ENCODE measurements around the gene SLC25A25.

SLC25A25 gene

DNA sequence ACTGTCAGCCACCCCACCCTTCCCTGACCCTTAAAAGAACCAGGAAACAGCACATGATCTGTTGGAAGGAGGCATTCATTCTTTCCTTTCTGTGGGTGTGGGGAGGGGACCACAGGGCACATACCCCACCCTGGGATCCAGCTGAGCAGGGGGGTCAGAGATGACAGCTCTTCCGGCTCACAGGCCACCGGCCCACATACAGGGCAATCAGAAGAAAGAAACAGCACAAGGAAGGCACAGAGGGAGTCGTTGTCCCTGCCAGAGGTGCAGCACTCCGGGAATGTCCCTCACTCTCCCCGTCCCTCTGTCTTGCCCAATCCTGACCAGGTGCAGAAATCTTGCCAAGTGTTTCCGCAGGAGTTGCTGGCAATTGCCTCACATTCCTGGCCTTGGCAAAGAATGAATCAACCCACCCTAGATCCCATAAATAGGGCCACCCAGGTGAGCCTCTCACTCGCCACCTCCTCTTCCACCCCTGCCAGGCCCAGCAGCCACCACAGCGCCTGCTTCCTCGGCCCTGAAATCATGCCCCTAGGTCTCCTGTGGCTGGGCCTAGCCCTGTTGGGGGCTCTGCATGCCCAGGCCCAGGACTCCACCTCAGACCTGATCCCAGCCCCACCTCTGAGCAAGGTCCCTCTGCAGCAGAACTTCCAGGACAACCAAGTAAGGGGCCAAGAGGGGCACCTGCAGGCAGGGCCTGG lies 81.1 kb downstream of the SLC25A25 start, which contains the start of gene LCN2:
Gene LCN2 (plus strand): TSS at position 453 of the 701 bp plus-strand sequence. CDS start 73 bp downstream, at position 526.
- DNase-seq: no peak

DNA sequence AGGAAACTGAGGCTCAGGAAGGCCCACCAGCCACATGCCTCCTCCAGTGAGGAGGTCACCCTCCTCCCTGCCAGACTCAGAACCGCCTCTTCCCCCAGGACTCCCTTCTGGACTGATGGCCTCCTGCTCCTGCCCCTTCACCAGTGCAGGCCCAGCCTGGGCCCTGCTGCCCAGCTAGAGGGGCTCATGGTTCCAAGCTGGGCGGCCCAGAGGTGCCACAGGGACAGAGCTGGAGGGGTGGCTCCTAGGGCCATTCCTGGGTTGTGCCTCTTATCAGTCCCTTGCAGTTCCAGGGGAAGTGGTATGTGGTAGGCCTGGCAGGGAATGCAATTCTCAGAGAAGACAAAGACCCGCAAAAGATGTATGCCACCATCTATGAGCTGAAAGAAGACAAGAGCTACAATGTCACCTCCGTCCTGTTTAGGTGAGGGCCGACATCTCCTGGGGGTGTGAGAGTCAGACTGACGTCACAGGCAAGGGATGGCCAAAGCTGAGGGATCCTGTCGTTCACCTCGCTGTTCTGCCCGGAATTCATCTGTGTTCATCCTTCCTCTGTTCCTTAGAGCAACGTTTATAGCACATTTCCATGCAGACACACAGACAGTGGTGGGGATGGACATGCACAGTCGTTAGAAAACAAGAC lies 82.0 kb downstream of the SLC25A25 start:
- DNase-seq: no peak

GRCh38 chr9:128150594-128151308 lies 82.7 kb downstream of the SLC25A25 start:
- peak; percentile 33 for DNase-seq

DNA sequence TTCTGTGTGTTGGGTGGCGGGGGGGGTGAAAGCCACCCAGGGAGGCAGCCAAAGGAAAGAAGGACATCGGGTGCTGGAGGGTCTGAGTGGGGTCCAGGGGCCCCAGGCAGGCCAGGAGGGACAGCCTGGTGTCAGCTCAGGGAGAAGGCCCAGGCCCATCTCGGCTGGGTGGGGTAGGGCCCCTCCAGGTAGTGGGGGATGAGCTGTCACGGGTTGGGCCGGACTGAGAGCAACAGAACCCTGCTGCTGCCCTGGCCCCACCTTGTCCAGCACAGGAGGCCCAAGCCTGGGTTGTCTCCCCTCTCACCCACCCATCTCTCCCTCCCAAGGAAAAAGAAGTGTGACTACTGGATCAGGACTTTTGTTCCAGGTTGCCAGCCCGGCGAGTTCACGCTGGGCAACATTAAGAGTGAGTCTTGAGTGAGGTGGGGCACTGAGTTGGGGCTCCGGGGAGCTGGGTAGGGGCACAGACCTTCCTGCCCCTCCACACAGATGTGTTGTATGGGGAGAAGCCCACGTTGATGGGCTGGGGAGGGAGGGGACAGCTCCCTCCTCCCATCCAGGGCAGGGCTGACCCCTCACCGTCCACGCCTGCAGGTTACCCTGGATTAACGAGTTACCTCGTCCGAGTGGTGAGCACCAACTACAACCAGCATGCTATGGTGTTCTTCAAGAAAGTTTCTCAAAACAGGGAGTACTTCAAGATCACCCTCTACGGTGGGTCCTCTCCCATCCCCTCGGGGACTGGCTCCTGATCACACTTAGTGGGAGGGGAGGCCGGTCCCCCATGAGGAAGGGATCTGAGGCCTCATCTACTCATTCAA lies 83.5 kb downstream of the SLC25A25 start:
- DNase-seq: no peak

DNA sequence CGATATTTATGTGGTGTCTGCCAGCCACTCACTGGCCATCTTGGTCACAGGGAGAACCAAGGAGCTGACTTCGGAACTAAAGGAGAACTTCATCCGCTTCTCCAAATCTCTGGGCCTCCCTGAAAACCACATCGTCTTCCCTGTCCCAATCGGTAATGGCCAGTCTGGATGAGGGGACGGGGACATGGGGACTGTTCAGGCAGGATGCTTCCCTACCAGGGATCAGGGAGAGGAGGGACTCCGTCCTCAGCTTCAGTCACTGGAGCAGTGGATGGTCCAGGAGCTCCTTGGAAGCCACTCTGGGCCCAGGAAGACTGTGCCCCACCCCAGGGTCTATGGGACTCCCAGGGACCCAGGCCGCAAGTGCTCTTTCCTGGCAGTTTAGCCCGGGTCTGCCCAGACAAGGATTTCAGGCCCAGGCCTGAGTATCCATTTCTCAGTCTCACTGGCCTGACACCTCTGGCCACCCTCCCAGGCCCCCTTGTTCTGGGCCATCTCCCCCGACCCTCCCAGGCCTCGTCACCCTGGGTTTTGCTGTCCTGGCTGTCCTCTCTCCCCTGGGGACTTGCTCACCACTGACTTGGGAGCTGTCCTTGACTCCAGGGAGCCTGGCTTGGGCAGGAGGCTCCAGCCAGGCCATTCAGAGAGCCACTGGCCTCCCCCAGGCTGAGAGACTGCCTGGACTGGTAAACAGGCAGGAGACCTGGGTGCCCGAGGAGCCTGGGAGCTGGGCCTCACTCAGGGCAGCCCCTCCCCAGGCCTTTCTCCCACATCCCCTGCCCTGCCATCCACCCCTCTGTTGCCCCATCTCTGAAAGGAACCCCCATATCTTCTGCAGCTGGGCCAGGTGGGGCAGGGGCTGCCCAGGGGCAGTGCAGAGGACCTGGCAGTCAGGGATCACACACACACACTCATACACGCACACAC lies 84.4 kb downstream of the SLC25A25 start:
- no peak for DNase-seq

DNA sequence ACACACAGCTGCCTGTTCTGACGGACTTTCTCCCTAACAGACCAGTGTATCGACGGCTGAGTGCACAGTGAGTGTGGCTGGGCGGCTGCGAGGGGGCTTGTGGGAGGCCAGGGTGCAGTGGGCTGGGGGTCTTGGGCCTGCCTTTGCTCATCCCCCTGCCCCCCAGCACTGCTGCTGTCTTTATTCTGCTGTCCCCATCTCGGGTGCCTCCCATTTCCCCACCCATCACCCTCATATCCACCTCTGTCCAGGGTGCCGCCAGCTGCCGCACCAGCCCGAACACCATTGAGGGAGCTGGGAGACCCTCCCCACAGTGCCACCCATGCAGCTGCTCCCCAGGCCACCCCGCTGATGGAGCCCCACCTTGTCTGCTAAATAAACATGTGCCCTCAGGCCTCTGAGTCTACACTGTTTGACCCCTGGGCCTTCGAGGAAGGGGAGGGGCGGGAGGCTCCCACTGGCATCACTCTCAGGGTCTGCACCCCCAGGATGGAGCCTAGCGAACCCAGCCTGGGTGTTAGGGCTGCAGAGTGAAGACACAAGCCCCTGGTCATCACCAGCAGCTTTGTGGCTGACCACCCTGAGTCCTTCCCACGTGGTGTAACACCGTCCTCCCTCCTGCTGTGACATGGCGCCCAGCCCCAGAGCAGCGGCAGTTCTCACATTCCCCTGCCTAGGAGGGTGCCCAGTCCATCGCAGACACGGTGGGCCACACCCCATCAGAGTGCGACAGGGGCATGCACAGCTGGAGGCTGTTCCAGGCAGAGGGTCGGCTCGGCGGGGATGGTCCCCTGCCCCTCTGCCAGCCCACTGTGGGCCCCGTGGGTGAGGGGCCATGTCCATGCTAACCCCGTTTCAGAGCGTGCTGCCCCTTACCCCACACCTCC lies 85.3 kb downstream of the SLC25A25 start:
- DNase-seq: no peak

DNA sequence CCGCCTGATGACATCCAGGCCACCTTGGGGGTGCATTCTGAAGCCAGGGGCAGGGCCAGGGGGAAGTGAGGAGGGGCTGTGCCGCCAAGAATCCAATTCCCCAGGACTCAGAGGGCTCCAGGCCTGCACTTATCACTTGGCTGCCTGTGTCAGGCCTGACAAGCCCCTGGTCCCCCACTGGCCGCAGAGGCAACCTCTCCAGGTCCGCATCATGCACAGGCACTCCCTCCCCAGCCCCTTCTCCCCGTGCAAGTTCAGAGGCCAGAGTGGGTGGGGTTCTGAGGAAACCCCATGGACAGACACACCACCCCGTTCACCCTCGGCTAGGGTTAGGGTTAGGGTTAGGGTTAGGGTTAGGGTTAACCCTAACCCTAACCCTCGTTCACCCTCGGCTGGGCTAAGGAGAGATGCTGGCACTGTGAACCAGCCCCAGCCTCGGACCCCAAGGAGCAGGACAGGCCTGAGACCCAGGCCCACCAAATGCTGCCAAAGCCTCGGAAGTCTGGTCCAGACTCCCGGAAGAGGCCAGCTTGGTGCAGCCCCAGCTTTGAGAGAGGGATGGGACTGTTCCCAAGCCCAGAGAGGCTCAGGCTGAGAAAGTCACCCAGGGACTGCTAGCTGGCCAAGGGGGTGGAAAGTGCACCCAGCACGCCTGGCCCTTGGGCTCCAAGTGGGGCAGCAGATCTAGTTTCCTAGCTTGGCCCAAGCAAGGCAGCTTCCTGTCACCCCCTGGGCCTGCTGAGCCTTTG lies 86.1 kb downstream of the SLC25A25 start:
- DNase-seq: no peak

- DNase-seq: no peak
Measured at GRCh38 chr9:128155736-128156500, 87.9 kb downstream of the SLC25A25 start.
